Neural cell (in vitro differentiated cells): ENCODE results near the gene TAMM41. TPM values are rescaled to one million over a fixed set of nuclear protein-coding genes. Genes with fewer than 3 reads are reported as not detected.

Experiments used
- H2AFZ ChIP-seq: fragments of 200-600, 300-800 bp; sonication (generic), shearing (Covaris generic); 2 replicates; pipeline ENCODE4 v1.6.0; 2014; ENCODE audit warnings: low read depth, mild to moderate bottlenecking, antibody characterized with exemption, low read length, moderate library complexity
- H3F3A ChIP-seq: fragments of 200-600 bp; shearing (Covaris generic); 2 replicates; pipeline ENCODE4 v1.6.1; 2016; ENCODE audit warnings: mild to moderate bottlenecking, moderate library complexity, mixed read lengths, antibody characterized with exemption, low read length; ENCODE audit not compliant: insufficient read depth, poor library complexity, severe bottlenecking
- H3K27ac ChIP-seq: fragments of 200-600, 300-800 bp; sonication (generic), shearing (Covaris generic); 2 replicates; pipeline ENCODE4 v1.5.1; 2014; ENCODE audit warnings: mild to moderate bottlenecking, low read length, moderate library complexity
- H3K27me3 ChIP-seq: fragments of 300-800, 200-600 bp; sonication (generic), shearing (Covaris generic); 2 replicates; pipeline ENCODE4 v1.6.0; 2014; ENCODE audit warnings: mild to moderate bottlenecking, low read depth, low read length, moderate library complexity; ENCODE audit not compliant: insufficient read depth
- H3K36me3 ChIP-seq: fragments of 300-800, 200-600 bp; sonication (generic), shearing (Covaris generic); 2 replicates; pipeline ENCODE4 v1.5.1; 2014; ENCODE audit warnings: mild to moderate bottlenecking, antibody characterized with exemption, low read length, moderate library complexity; ENCODE audit not compliant: insufficient read depth
- H3K4me2 ChIP-seq: fragments of 300-800, 200-600 bp; sonication (generic), shearing (Covaris generic); 2 replicates; pipeline ENCODE4 v1.6.0; 2014; ENCODE audit warnings: mild to moderate bottlenecking, low read length
- H3K4me3 ChIP-seq: fragments of 300-800, 200-600 bp; sonication (generic), shearing (Covaris generic); 2 replicates; pipeline ENCODE4 v1.5.1; 2014; ENCODE audit warnings: mild to moderate bottlenecking, low read length, moderate library complexity
- H3K79me2 ChIP-seq: fragments of 200-600 bp; shearing (Covaris generic); replicated peaks from 2 replicates; pipeline ENCODE4 v1.6.0; 2014; ENCODE audit warnings: mild to moderate bottlenecking, low read length, moderate library complexity; ENCODE audit not compliant: insufficient read depth
- H3K9ac ChIP-seq: fragments of 300-800, 200-600 bp; sonication (generic), shearing (Covaris generic); 2 replicates; pipeline ENCODE4 v1.6.1; 2016; ENCODE audit warnings: mild to moderate bottlenecking, low read length, mixed read lengths
- H3K9me2 ChIP-seq: fragments of 200-600 bp; shearing (Covaris generic); 2 replicates; pipeline ENCODE4 v1.6.1; 2016; ENCODE audit warnings: mild to moderate bottlenecking, low read length, mixed read lengths; ENCODE audit not compliant: insufficient read depth
- H3K9me3 ChIP-seq: fragments of 200-600, 300-800 bp; sonication (generic), shearing (Covaris generic); 2 replicates; pipeline ENCODE4 v1.6.1; 2016; ENCODE audit warnings: mild to moderate bottlenecking, mixed run types, low read length, moderate library complexity, mixed read lengths
- H4K20me1 ChIP-seq: fragments of 200-600 bp; shearing (Covaris generic); 2 replicates; pipeline ENCODE4 v1.6.1; 2016; ENCODE audit warnings: mild to moderate bottlenecking, mixed run types; ENCODE audit not compliant: insufficient read depth
- CTCF ChIP-seq: fragments of 450-650 bp; IDR thresholded peaks from 2 replicates; pipeline ENCODE4 v1.5.1; 2014; ENCODE audit warnings: antibody characterized with exemption, mild to moderate bottlenecking, moderate library complexity; ENCODE audit not compliant: poor library complexity, severe bottlenecking
- EP300 ChIP-seq: fragments of 450-650 bp; conservative IDR thresholded peaks from 2 replicates; pipeline ENCODE4 v1.6.1; 2014; ENCODE audit warnings: antibody characterized with exemption, mild to moderate bottlenecking, moderate library complexity; ENCODE audit not compliant: poor library complexity, severe bottlenecking
- EZH2 ChIP-seq: fragments of 200-600, 300-800 bp; shearing (Covaris generic), sonication (generic); IDR thresholded peaks from 2 replicates; pipeline ENCODE4 v1.6.1; 2014; ENCODE audit warnings: antibody characterized with exemption, low read length, borderline replicate concordance, mild to moderate bottlenecking; ENCODE audit not compliant: insufficient read depth, poor library complexity, severe bottlenecking
- MXI1 ChIP-seq: fragments of 450-650 bp; conservative IDR thresholded peaks from 2 replicates; pipeline ENCODE4 v1.6.1; 2014; ENCODE audit warnings: antibody characterized with exemption, mild to moderate bottlenecking; ENCODE audit not compliant: poor library complexity, severe bottlenecking
- POLR2AphosphoS5 ChIP-seq: IDR thresholded peaks from 2 replicates; pipeline ENCODE4 v1.6.1; 2012
- RAD21 ChIP-seq: fragments of 450-650 bp; conservative IDR thresholded peaks from 2 replicates; pipeline ENCODE4 v1.6.1; 2014; ENCODE audit warnings: antibody characterized with exemption, mild to moderate bottlenecking, moderate library complexity
- REST ChIP-seq: IDR thresholded peaks from 2 replicates; pipeline ENCODE4 v1.6.1; 2012; ENCODE audit warnings: borderline replicate concordance
- SMC3 ChIP-seq: fragments of 450-650 bp; conservative IDR thresholded peaks from 2 replicates; pipeline ENCODE4 v1.6.1; 2014; ENCODE audit warnings: antibody characterized with exemption, mild to moderate bottlenecking, moderate library complexity; ENCODE audit not compliant: poor library complexity
- TAF1 ChIP-seq: IDR thresholded peaks from 2 replicates; pipeline ENCODE4 v1.6.1; 2012; ENCODE audit warnings: low read depth
- polyA plus RNA-seq: library from polyadenylated mRNA; depleted of rRNA; stranded (reverse); fragments of >200 nt; gene quantifications from 2 replicates; pipeline ENCODE4 v1.2.3, GENCODE V29; 2014

TAMM41 gene
- polyA plus RNA-seq, 1 donor from 2014 or later: 3.1 TPM

GRCh38 chr3:11757929-11758328 is 88.8 kb downstream of the TAMM41 start:
- no peaks in the 10 kb centered on the region for H4K20me1 ChIP-seq
- H3K79me2 ChIP-seq: no peaks in the 10 kb centered on the region
- no peaks in the 10 kb centered on the region for H3K27me3 ChIP-seq
- no peak overlapping the region for H3K27ac ChIP-seq
- no peaks in the 10 kb centered on the region for H3K9me3 ChIP-seq
- H3K4me3 ChIP-seq: no peak overlapping the region
- H3K9ac ChIP-seq: no peak overlapping the region
- H3K9me2 ChIP-seq: no peaks in the 10 kb centered on the region
- H3K4me2 ChIP-seq: no peak overlapping the region
- TF ChIP-seq EZH2: no peak
- no peak for TF ChIP-seq MXI1
- no peak for TF ChIP-seq SMC3
- TF ChIP-seq EP300: no peak
- TF ChIP-seq CTCF: no peak
- no peaks in the 10 kb centered on the region for H3K36me3 ChIP-seq
- no peaks in the 10 kb centered on the region for H3F3A ChIP-seq
- no peak overlapping the region for H2AFZ ChIP-seq

GRCh38 chr3:11757441-11757875 is 89.2 kb downstream of the TAMM41 start:
- Histone ChIP-seq H3K9ac (no peak overlapping the region), H4K20me1 (no peaks in the 10 kb centered on the region), H3K27ac (no peak overlapping the region), H3K9me2 (no peaks in the 10 kb centered on the region), H3K4me3 (no peak overlapping the region), H3K36me3 (no peaks in the 10 kb centered on the region), H3F3A (no peaks in the 10 kb centered on the region), H3K79me2 (no peaks in the 10 kb centered on the region), H2AFZ (no peak overlapping the region), H3K27me3 (no peaks in the 10 kb centered on the region), H3K4me2 (no peak overlapping the region), H3K9me3 (no peaks in the 10 kb centered on the region)
- no peak for TF ChIP-seq RAD21
- TF ChIP-seq EP300: peak; percentile 64
- peak; percentile 63 for TF ChIP-seq POLR2AphosphoS5
- no peak for TF ChIP-seq SMC3
- TF ChIP-seq REST: no peak
- no peak for TF ChIP-seq TAF1
- no peak for TF ChIP-seq EZH2

- Histone ChIP-seq H3K9ac (no peak overlapping the region), H3K4me2 (no peak overlapping the region), H3K9me2 (no peaks in the 10 kb centered on the region), H3F3A (no peaks in the 10 kb centered on the region), H4K20me1 (no peaks in the 10 kb centered on the region), H3K9me3 (no peaks in the 10 kb centered on the region), H2AFZ (no peak overlapping the region), H3K79me2 (no peaks in the 10 kb centered on the region), H3K36me3 (no peaks in the 10 kb centered on the region), H3K27ac (no peak overlapping the region), H3K27me3 (no peaks in the 10 kb centered on the region), H3K4me3 (no peak overlapping the region)
- no peak for TF ChIP-seq MXI1
- no peak for TF ChIP-seq REST
- TF ChIP-seq RAD21: no peak
- TF ChIP-seq POLR2AphosphoS5: no peak
- TF ChIP-seq TAF1: no peak
- TF ChIP-seq EP300: no peak
- TF ChIP-seq SMC3: no peak
- no peak for TF ChIP-seq EZH2
- no peak for TF ChIP-seq CTCF
Observed at GRCh38 chr3:11755276-11755675, 91.4 kb downstream of the TAMM41 start.
